ENCODE data around the gene TBC1D10A.

DNA sequence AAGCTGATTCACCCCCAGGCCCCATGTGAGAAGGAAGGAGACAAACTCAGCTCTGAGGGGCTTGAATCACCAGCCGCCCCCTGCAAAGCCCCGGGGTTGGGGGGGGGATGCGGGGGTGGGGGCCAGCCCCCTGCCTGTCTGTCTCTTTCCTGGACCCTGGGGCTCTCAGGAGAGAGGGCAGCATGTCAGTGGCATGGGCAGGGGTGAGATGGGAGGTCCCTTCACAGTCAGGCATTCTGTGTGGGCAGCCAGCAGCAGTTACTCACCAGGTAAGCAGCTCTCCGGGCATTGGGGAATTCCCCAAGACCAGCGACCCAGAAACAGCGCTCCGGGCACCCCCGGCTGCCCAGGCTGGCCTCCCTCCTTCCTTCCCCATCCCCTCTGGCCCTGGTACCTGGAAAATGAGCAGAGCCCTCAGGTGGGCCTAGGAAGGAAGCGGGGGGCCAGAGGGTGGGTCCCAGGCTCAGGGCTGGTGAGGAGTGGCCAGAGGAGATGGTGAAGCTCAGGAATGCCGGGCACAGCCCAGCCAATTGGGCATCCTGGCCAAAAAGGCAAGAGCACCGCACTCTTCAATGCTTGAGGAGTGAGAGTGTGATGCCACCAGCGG, 76.0 kb downstream of the TBC1D10A start:
- TF ChIP-seq TEAD4 (IDR thresholded peaks at IDR 0.05), result peak; percentile 96
- TF ChIP-seq CREB1 (IDR thresholded peaks at IDR 0.05; ENCODE audit: low read depth), result no peak
- peak; percentile 63; the same call in 1 of the 2 replicates for TF ChIP-seq CEBPB (IDR thresholded peaks at IDR 0.05)
- TF ChIP-seq, protein P1, sequence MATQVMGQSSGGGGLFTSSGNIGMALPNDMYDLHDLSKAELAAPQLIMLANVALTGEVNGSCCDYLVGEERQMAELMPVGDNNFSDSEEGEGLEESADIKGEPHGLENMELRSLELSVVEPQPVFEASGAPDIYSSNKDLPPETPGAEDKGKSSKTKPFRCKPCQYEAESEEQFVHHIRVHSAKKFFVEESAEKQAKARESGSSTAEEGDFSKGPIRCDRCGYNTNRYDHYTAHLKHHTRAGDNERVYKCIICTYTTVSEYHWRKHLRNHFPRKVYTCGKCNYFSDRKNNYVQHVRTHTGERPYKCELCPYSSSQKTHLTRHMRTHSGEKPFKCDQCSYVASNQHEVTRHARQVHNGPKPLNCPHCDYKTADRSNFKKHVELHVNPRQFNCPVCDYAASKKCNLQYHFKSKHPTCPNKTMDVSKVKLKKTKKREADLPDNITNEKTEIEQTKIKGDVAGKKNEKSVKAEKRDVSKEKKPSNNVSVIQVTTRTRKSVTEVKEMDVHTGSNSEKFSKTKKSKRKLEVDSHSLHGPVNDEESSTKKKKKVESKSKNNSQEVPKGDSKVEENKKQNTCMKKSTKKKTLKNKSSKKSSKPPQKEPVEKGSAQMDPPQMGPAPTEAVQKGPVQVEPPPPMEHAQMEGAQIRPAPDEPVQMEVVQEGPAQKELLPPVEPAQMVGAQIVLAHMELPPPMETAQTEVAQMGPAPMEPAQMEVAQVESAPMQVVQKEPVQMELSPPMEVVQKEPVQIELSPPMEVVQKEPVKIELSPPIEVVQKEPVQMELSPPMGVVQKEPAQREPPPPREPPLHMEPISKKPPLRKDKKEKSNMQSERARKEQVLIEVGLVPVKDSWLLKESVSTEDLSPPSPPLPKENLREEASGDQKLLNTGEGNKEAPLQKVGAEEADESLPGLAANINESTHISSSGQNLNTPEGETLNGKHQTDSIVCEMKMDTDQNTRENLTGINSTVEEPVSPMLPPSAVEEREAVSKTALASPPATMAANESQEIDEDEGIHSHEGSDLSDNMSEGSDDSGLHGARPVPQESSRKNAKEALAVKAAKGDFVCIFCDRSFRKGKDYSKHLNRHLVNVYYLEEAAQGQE (IDR thresholded peaks at IDR 0.05; ENCODE audit: low read depth), result no peak
